HG03565 (cell line): ENCODE data around the gene ALKBH2.

ENCODE experiments used
- ATAC-seq: cut with Tn5 transposase; IDR thresholded peaks from one replicate; pipeline ENCODE4 v1.9.1; 2021; ENCODE audit warnings: mild to moderate bottlenecking, moderate library complexity; ENCODE audit not compliant: unreplicated experiment

The ALKBH2 gene

DNA sequence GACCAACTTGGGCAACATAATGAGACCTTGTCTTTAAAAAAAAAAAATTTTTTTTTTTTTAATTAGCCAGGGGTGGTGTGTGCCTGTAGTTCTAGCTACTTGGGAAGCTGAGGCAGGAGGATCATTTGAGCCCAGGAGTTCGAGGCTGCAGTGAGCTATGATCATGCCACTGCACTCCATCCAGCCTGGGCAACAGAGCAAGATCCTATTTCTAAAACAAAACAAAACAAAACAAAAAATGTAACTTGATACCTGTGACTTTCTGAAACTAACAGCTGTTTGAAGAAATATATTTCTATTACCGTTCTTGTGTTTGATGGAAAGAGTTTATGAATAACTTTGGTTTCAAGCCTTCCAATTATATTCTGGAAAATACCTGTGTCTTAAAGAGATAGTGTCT lies 21.4 kb upstream of the ALKBH2 start:
- no peak for ATAC-seq

DNA sequence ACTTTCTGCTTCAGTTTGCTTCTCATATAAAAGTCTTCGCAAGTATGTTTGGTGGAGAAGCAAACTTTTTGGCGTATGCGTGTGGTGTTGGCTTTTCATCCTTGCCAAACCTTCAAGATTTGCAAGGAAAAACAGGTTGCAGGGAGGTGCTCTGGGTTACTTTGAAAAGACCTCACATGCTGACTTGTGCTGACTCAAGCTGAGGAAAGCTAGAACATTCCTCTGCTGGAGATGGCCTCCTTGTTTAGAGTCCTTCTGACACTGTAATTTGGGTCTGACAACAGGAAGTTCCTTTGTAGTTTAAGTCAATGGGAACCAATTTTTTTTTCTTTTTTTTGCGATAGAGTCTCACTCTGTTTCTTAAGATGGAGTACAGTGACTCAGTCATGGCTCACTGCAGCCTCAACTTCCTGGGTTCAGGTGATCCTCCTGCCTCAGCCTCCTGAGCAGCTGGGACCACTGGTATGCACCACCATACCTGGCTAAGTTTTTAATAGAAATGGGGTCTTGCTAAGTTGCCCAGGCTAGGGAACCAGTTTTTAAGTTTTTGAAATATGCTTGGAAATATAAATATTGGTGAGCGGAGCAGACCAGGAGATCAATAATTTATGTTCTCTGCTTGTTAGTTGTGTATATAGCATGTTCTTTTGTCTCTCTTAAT lies 20.5 kb upstream of the ALKBH2 start:
- ATAC-seq: no peak

- ATAC-seq: no peak
Measured at GRCh38 chr12:109112720-109113465, 19.6 kb upstream of the ALKBH2 start.

- no peak for ATAC-seq
Measured at GRCh38 chr12:109110988-109111495, 17.8 kb upstream of the ALKBH2 start.

DNA sequence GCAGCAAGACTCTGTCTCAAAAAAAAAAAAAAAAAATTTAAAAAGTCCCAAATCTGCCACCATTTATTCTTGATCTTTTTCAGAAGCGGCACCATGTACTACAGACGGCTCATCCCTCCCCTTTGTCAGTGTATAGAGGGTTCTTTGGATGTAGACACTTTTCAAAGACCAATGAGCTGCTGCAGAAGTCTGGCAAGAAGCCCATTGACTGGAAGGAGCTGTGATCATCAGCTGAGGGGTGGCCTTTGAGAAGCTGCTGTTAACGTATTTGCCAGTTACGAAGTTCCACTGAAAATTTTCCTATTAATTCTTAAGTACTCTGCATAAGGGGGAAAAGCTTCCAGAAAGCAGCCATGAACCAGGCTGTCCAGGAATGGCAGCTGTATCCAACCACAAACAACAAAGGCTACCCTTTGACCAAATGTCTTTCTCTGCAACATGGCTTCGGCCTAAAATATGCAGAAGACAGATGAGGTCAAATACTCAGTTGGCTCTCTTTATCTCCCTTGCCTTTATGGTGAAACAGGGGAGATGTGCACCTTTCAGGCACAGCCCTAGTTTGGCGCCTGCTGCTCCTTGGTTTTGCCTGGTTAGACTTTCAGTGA lies 16.6 kb upstream of the ALKBH2 start:
- no peak for ATAC-seq

GRCh38 chr12:109105176-109105575 lies 11.9 kb upstream of the ALKBH2 start:
- ATAC-seq: no peak

DNA sequence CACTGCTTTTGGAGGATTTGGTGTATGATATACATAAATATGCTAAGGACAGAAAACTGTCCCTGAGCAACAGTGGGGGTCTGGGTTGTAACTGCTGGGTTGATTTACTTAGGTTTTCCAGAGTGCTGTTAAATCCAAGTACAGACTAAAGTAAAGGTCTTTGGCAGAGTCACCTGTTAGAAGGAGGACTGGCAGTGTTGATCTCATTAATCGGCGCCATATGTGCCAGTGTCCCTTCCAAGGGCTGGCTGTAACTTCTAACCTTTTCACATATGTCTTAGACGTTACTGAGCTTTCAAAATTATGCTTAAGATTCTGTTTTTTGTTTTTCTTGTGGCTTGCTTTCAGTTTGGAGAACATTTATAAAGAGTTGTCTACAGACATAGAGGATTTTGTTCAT lies 9.2 kb upstream of the ALKBH2 start:
- ATAC-seq: no peak

GRCh38 chr12:109100741-109101140 lies 7.5 kb upstream of the ALKBH2 start:
- no peak for ATAC-seq

DNA sequence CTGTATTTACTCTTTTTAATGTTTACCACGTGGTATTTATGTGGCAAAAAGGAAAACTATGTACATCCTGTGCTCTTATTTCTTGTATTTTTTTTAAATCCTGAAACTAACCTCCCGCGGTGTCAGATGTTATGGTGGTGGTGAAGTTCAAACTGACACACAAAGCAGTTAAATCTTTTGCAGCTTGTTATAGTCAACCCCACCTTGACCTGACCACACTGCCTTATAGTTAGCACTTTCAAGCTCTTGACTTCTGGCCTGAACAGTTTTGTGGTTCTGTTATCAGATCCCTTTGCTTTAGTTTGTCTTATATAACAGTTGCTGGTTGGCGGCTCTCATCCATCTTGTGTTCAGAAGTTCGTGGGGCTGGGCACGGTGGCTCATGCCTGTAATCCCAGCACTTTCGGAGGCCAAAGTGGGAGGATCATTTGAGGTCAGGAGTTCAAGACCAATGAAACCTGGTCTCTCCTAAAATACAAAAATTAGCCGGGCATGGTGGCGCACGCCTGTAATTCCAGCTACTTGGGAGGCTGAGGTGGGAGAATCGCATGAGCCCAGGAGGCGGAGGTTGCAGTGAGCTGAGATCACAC lies 6.3 kb upstream of the ALKBH2 start:
- no peak for ATAC-seq

DNA sequence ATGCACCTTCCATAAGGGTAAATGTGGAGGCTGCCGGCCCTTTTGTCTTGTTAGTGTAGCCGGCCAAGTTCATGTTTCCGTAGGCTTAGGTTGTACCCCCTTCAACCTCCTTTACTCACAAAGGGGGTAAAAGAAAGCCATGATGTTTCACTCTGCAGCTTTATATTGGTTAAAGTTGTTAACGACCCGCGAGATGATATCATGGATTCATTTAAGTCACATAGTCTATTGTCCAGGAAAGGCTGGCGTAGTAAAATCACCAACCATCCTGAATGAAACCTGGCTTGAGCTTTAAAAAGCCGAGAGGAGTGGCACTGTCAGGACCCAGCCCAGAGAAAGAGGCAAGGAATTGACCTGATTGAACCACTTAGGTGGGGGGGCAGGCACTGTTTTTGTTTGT lies 5.4 kb upstream of the ALKBH2 start:
- no peak for ATAC-seq

GRCh38 chr12:109098183-109098604 lies 4.9 kb upstream of the ALKBH2 start:
- ATAC-seq: peak; percentile 14

- ATAC-seq: peak; percentile 79
Measured at GRCh38 chr12:109097435-109098182, 4.3 kb upstream of the ALKBH2 start, which contains the start of gene UNG. UNG (plus strand) TSS chr12:109097597; CDS start chr12:109097680, 83 bp downstream.

GRCh38 chr12:109097140-109097434 lies 3.8 kb upstream of the ALKBH2 start:
- ATAC-seq: no peak

- ATAC-seq: no peak
Measured at GRCh38 chr12:109092497-109093021, 713 bp downstream of the ALKBH2 start.

DNA sequence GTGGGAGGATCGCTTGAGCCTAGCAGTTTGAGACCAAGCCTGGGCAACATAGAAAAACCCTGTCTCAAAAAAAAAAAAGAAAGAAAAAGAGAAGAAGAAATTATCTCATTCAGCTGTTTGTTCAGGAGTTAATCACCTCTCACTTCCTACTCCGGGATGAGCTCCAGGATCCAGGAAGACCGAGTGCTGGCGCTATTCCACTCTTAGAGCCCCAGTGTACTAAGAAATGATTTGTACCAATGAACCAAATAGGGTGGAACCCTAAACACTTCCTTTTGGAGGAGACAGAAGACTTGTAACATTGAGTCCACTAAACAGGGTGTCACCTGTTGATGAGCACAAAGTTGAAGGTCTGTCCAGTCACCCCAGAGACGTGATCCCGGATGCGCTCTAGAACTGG lies 3.6 kb downstream of the ALKBH2 start:
- ATAC-seq: no peak

DNA sequence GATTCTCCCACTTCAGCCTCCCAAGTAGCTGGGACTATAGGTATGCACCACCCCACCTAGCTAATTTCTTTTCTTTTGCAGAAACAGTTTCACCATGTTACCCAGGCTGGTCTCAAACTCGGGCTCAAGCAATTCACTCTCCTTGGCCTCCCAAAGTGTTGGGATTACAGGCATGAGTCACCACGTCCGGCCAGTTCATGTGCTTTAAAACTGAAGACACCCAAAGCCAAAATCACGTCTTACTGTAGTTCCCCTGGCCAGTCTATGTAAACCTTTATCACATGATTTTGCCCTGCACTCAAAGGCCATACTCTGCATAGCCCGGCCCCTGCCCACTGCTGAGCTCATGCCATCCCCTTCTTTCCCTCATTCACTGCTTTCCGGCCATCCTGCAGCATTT lies 4.5 kb downstream of the ALKBH2 start:
- ATAC-seq: no peak

GRCh38 chr12:109087250-109087649 lies 6.0 kb downstream of the ALKBH2 start:
- ATAC-seq: no peak

- no peak for ATAC-seq
Measured at GRCh38 chr12:109085590-109085989, 7.7 kb downstream of the ALKBH2 start.

DNA sequence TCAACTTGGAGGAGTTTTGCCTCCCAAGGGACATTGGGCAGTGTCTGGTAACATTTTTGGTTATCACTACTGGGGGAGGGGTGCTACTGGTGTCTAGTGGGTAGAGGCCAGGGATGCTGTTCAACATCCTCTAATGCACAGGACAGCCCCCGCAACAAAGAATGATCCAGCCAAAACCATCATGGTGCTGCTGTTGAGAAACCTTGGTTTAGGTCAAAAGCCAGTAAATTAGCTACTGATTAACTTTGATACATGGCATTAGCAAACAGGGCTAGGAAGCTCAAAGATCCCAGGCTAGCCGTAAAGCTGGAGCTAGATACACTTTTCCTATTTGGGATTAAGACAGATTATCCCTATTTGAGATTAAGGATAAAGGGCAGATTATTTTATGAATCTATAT lies 8.8 kb downstream of the ALKBH2 start:
- no peak for ATAC-seq

- no peak for ATAC-seq
Measured at GRCh38 chr12:109082751-109083150, 10.5 kb downstream of the ALKBH2 start.

DNA sequence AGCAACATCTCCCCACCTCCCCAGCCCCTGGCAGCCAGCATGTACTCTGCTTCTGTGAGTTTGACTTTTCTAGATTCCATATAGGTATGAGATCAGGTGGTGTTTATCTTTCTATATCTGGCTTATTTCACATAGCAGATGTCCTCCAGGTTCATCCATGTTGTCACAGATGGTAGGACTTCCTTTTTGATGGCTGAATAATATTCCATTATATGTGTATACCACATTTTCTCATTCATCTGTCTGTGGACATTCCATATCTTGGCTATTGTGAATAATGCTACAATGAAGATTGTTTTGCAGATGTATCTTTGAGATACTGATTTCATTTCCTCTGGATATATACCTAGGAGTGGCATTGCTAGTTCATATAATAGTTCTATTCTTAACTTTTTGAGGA lies 18.4 kb downstream of the ALKBH2 start:
- no peak for ATAC-seq
